Prostate gland (tissue), 2 donors: ENCODE data around the gene ZCCHC14. TPM values are rescaled to one million over a fixed set of nuclear protein-coding genes. Genes with fewer than 3 reads are reported as not detected.
"Not testable (repeated sequence)": the region's sequence is repeated elsewhere in the genome, so short reads cannot be mapped to it uniquely, and the experiment has no call there.

ENCODE experiments used
- DNase-seq: peaks from one replicate; pipeline ENCODE4 v3.0.0-alpha.2; 2019; ENCODE audit warnings: low spot score
- H3K27ac ChIP-seq, 2 donors: fragments of 200-600 bp; sonication (generic); 2 replicates each; pipeline ENCODE4 v1.5.1; 2017 to 2019
- H3K27me3 ChIP-seq: fragments of 200-600 bp; sonication (generic); replicated peaks from 2 replicates; pipeline ENCODE4 v1.5.1; 2019; ENCODE audit not compliant: insufficient read depth
- H3K36me3 ChIP-seq, 2 donors: fragments of 200-600 bp; sonication (generic); 1 replicate in 1 of 2; 2 replicates in 1 of 2; pipeline versions ENCODE4 v1.5.1 to v1.8.1; 2017 to 2019
- H3K4me1 ChIP-seq: fragments of 200-600 bp; sonication (generic); replicated peaks from 2 replicates; pipeline ENCODE4 v1.5.1; 2019
- H3K4me3 ChIP-seq, 2 donors: fragments of 200-600 bp; sonication (generic); 2 replicates each; pipeline ENCODE4 v1.5.1; 2017 to 2019
- H3K9me3 ChIP-seq: fragments of 200-600 bp; sonication (generic); 2 replicates; pipeline ENCODE4 v1.5.1; 2017
- POLR2A ChIP-seq: fragments of 450-650 bp; IDR thresholded peaks from one replicate; pipeline ENCODE4 v1.6.1; 2016; ENCODE audit warnings: antibody characterized with exemption, mild to moderate bottlenecking
- POLR2AphosphoS5 ChIP-seq: sonication (generic); formaldehyde crosslinking; IDR thresholded peaks from one replicate; pipeline ENCODE4 v1.6.1; 2017; ENCODE audit warnings: antibody characterized with exemption
- WGBS: methylation state at CpG from one replicate; pipeline ENCODE4 v1.1.5; 2018; 5-methylcytosine and 5-hydroxymethylcytosine counted together
- intact Hi-C: fragments of 100-400 bp; cut with DNase I; formaldehyde crosslinking; loops from one replicate; pipeline ENCODE4 v1.14.2; 2022
- total RNA-seq, 2 donors: library from RNA; depleted of rRNA; stranded (reverse); fragments of >200 nt; gene quantifications; one replicate each; pipeline ENCODE4 v1.1.0, GENCODE V29; 2016
- TF ChIP-seq, protein P1 (sequence below), 4 experiments: fragments of 200-600 bp in 2 of 4; fragments of 450-650 bp in 2 of 4; sonication (generic) in 2 of 4; IDR thresholded peaks; 1 replicate in 3 of 4; 2 replicates in 1 of 4; pipeline ENCODE4 v1.5.1; 2016 to 2019; ENCODE audit warnings: antibody characterized with exemption in 4 of 4, mild to moderate bottlenecking in 2 of 4, moderate library complexity in 2 of 4

The ZCCHC14 gene
- total RNA-seq, 2 donors from 2014 or later = 14.9 to 55.7 TPM

DNA sequence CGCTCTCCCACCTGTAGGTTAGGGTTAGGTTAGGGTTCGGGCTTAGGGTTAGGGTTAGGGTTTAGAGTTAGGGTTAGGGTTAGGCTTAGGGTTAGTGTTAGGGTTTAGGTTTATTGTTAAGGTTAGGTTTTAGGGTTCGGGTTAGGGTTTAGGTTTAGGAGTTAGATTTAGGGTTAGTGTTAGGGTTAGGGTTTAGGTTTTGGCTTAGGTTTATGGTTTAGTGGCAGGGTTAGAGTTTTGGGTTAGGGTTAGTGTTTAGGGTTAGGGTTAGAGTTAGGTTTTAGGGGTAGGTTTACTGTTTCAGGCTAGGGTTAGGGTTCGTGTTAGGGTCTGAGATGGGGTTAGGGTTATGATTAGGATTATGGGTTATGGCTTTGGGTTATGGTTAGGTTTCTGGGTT lies 31.6 kb upstream of the ZCCHC14 start:
- Histone ChIP-seq H3K4me1 (no peaks in the 10 kb centered on the region), H3K36me3 (no peaks in the 10 kb centered on the region), H3K27ac (no peak overlapping the region), H3K9me3 (no peaks in the 10 kb centered on the region), H3K27me3 (no peaks in the 10 kb centered on the region), H3K4me3 (no peak overlapping the region)
- intact Hi-C loops = no loop called here
- no peak for DNase-seq
- 86% methylated on average over 4 of the region's 4 CpGs for WGBS
- TF ChIP-seq, protein P1, sequence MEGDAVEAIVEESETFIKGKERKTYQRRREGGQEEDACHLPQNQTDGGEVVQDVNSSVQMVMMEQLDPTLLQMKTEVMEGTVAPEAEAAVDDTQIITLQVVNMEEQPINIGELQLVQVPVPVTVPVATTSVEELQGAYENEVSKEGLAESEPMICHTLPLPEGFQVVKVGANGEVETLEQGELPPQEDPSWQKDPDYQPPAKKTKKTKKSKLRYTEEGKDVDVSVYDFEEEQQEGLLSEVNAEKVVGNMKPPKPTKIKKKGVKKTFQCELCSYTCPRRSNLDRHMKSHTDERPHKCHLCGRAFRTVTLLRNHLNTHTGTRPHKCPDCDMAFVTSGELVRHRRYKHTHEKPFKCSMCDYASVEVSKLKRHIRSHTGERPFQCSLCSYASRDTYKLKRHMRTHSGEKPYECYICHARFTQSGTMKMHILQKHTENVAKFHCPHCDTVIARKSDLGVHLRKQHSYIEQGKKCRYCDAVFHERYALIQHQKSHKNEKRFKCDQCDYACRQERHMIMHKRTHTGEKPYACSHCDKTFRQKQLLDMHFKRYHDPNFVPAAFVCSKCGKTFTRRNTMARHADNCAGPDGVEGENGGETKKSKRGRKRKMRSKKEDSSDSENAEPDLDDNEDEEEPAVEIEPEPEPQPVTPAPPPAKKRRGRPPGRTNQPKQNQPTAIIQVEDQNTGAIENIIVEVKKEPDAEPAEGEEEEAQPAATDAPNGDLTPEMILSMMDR (IDR thresholded peaks at IDR 0.05) = no peak
- TF ChIP-seq POLR2AphosphoS5 = no peak
- TF ChIP-seq POLR2A = no peak

DNA sequence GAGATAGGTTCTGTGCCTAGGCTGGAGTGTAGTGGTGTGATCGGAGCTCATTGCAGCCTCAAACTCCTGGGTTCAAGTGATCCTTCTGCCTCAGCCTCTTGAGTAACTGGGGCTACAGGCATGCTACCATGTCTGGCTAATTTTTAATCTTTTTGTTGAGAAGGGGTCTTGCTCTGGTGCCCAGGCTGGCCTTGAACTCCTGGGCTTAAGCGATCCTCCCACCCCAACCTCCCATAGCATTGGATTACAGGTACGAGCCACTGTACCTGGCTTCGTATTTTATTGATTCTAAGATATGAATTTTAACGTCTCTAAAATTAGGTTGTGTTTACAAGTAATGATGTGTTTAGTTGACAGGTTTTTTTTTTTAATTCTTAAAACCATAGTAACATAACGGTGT lies 30.8 kb upstream of the ZCCHC14 start:
- H3K27me3 ChIP-seq, intact Hi-C loops, H3K36me3 ChIP-seq, H3K4me1 ChIP-seq, DNase-seq, H3K27ac ChIP-seq, H3K4me3 ChIP-seq, H3K9me3 ChIP-seq: not testable (repeated sequence)
- WGBS = 77% methylated on average over 6 of the region's 6 CpGs

DNA sequence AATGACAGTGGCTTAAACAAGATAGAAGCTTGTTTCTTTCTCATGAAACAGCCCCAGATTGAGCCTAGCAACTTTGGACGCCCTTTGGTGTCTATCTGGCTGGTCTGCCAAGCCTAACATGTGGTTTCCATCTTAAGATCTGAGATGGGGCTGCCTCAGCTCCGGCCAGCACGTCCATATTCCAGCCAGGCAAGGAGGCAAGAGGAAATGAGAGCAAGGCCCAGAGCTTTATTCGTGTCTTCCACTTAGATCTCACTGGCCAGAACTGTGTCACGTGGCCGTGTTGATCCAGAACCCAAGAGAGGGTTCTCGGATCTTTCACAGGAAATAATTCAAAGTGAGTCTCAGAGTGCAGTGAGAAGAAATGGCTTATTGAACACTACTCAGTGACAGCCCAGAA lies 28.9 kb upstream of the ZCCHC14 start:
- H3K4me3 ChIP-seq, H3K9me3 ChIP-seq, H3K36me3 ChIP-seq, H3K27me3 ChIP-seq, H3K4me1 ChIP-seq, DNase-seq, intact Hi-C loops, H3K27ac ChIP-seq: not testable (repeated sequence)
- 77% methylated on average over 7 of the region's 7 CpGs for WGBS

DNA sequence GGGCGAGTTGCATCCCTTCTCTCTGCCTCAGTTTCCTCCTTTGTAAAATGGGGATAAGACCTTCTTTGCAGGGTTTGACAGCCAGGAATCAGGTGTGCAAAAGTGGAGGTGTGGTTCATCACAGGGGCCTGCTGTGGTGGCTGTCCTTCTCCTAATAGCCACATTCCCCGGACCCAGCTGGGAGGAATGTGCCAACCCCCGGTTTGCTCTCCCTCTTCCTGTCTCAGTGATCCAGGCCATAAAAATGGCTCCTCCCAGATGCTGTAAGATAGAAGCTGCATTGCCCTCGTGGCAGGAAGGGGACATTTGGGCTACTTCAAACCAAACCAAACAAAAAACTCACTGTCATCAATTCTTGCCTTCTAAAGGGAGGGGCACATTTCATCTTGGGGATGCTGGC lies 26.3 kb upstream of the ZCCHC14 start:
- 26% methylated on average over 4 of the region's 4 CpGs for WGBS

DNA sequence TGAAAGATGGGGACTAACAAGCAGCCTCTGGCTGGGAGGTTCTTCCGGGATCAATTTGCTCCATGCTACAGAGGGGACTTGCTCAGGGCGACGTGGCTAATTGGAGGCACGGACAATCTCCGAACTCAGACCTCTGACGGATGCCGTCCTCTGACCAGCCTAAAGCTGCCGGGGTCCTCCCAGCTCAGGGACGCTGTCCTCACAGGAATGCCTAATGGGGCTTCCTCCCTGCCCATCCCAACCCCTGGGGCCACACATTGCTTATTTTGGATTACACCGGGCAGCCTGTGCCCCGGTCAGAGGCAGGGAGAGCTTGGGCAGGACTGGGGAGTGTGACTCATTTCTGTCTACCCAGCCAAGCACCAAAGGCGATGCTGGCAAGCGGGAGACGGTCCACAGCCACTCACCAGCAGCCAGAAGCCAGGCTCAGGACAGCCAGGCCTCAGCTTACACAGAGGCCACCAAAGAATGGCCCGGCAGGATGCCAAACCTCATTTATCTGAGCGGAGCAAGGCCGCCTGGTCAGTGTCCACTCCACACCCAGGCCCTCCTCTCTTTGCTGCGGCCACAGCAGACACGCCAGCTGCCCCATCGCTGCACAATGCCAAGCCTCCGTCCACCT lies 25.7 kb upstream of the ZCCHC14 start:
- 64% methylated on average over 21 of the region's 21 CpGs for WGBS
- DNase-seq, H3K36me3 ChIP-seq, H3K27me3 ChIP-seq, H3K27ac ChIP-seq, H3K9me3 ChIP-seq, H3K4me1 ChIP-seq, H3K4me3 ChIP-seq, intact Hi-C loops: not testable (repeated sequence)

More for the DNA sequence above, 26.3 kb upstream of the ZCCHC14 start:
- H3K9me3 ChIP-seq, H3K36me3 ChIP-seq, intact Hi-C loops, DNase-seq, H3K27ac ChIP-seq, H3K4me3 ChIP-seq, H3K27me3 ChIP-seq, H3K4me1 ChIP-seq: not testable (repeated sequence)

DNA sequence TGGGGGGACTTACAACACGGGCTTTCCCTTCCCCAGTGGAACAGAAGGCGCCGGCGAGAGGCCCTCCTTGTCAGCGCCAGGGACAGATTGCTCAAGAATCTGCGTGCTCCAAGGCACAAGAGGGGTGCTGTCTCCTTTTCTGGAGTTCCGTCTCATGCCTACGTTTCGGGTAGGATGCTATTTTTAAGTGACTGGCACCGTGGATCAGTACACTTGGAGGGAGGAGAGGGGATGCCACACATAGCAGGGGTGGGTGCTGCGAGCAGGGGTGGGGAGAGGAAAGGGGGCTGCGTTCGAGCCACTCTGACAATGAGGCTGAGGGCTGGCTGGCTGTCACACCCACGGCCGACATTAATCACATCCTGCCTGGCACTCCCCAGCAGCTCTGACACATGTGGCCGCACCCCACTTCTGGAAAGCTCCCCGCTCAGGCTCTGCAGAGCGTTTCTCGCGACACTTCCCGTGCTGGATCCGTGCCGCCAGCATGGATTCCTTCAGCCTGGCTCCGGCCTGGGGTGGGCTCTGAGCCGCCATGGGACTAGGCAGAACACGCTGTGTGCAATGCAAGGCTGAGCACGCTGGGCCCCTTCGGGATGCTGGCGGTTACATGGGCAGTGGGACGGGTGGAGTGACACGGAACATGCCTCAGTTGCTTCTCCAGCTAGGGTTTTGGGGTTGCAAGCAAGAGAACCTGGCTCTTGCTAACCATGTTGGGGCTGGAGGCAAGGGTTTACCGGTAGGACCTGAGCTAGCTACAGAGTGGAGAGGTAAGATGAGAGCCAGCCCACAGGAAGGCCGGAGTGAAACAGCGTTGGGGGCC lies 25.0 kb upstream of the ZCCHC14 start:
- WGBS = 68% methylated on average over 31 of the region's 34 CpGs
- H3K36me3 ChIP-seq, H3K4me1 ChIP-seq, H3K27ac ChIP-seq, H3K27me3 ChIP-seq, DNase-seq, intact Hi-C loops, H3K9me3 ChIP-seq, H3K4me3 ChIP-seq: not testable (repeated sequence)

DNA sequence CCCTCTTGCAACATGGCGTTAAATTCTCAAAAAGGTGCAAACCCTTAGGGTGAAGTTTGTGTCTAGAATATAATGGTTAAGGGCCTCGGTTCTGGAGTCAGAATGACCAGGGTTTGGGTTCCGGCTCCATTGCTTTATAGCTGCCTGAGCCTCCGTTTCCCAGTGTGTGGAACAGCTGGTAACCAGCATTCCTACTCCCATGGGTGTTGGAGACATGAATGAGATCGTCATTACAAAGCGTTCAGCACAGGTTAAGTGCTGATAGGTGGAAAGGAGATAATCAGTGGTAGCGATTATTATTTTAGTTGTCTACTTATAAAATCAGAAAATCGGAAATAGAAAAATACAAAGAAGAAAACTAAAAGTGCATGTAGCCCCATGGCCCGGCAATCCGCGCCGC lies 23.5 kb upstream of the ZCCHC14 start:
- TF ChIP-seq POLR2AphosphoS5 (no peak), POLR2A (no peak)
- TF ChIP-seq, protein P1 (IDR thresholded peaks at IDR 0.05) = no peak
- no peaks in the 10 kb centered on the region for H3K27me3 ChIP-seq
- no peak overlapping the region for H3K4me3 ChIP-seq
- H3K27ac ChIP-seq = no peak overlapping the region
- H3K9me3 ChIP-seq = no peaks in the 10 kb centered on the region
- H3K4me1 ChIP-seq = no peaks in the 10 kb centered on the region
- no peaks in the 10 kb centered on the region for H3K36me3 ChIP-seq
- no peak for DNase-seq
- intact Hi-C loops = no loop called here
- WGBS = 83% methylated on average over 12 of the region's 12 CpGs
